ENCODE data around the gene ZNF566. TPM values are rescaled to one million over a fixed set of nuclear protein-coding genes. Genes with fewer than 3 reads are reported as not detected.

Gene ZNF566
- total RNA-seq, 3 donors from 2014 or later: 4.3 to 14.8 (median 9.6) TPM

- H3K9me3 ChIP-seq: peaks cover 48% of the 10 kb centered on the region
- DNase-seq (no peak), ATAC-seq (no peak)
- TF ChIP-seq, protein P1, sequence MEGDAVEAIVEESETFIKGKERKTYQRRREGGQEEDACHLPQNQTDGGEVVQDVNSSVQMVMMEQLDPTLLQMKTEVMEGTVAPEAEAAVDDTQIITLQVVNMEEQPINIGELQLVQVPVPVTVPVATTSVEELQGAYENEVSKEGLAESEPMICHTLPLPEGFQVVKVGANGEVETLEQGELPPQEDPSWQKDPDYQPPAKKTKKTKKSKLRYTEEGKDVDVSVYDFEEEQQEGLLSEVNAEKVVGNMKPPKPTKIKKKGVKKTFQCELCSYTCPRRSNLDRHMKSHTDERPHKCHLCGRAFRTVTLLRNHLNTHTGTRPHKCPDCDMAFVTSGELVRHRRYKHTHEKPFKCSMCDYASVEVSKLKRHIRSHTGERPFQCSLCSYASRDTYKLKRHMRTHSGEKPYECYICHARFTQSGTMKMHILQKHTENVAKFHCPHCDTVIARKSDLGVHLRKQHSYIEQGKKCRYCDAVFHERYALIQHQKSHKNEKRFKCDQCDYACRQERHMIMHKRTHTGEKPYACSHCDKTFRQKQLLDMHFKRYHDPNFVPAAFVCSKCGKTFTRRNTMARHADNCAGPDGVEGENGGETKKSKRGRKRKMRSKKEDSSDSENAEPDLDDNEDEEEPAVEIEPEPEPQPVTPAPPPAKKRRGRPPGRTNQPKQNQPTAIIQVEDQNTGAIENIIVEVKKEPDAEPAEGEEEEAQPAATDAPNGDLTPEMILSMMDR (IDR thresholded peaks at IDR 0.05): no peak
- H3K4me3 ChIP-seq: no peak overlapping the region
- H3K4me1 ChIP-seq (ENCODE audit: low read depth): no peaks in the 10 kb centered on the region
- intact Hi-C loops (cut with DNase I, micrococcal nuclease): no loop called here
- peaks cover under 1% of the 10 kb centered on the region for H3K36me3 ChIP-seq (ENCODE audit: low read depth)
Observed at GRCh38 chr19:36409841-36410240, 79.5 kb downstream of the ZNF566 start.

GRCh38 chr19:36408101-36408500 is 81.3 kb downstream of the ZNF566 start:
- Histone ChIP-seq H3K4me1 (ENCODE audit: low read depth) (no peaks in the 10 kb centered on the region), H3K36me3 (ENCODE audit: low read depth) (peaks cover 5% of the 10 kb centered on the region), H3K9me3 (peaks cover 41% of the 10 kb centered on the region), H3K4me3 (no peak overlapping the region)
- ATAC-seq (no peak), DNase-seq (no peak)
- TF ChIP-seq, protein P1 (IDR thresholded peaks at IDR 0.05): no peak
- intact Hi-C loops (cut with DNase I, micrococcal nuclease): no loop called here

DNA sequence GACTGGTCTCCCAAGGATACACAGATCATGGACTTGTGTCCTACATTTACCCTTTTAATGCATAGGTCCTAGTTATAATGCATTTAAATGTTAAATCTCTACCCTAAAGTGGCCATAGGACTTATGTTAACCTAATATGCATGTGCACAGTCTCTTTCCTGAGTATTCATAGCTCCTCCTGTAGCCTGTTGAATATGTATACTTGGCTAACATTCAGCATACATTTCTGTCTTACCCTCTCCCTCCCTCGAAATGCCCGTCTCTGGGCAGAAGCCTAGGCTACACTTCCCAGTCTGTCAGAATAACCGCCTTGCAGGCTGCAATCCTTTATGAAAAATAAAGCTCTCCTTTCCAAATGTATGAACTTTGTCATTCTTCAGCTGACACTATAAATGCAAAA is 84.9 kb downstream of the ZNF566 start:
- Histone ChIP-seq H3K4me3 (no peak overlapping the region), H3K9me3 (peaks cover 46% of the 10 kb centered on the region), H3K36me3 (ENCODE audit: low read depth) (peaks cover 5% of the 10 kb centered on the region), H3K4me1 (ENCODE audit: low read depth) (no peaks in the 10 kb centered on the region)
- no peak for ATAC-seq
- DNase-seq: no peak
- intact Hi-C loops (cut with DNase I, micrococcal nuclease): no loop called here
- TF ChIP-seq, protein P1 (IDR thresholded peaks at IDR 0.05): no peak

DNA sequence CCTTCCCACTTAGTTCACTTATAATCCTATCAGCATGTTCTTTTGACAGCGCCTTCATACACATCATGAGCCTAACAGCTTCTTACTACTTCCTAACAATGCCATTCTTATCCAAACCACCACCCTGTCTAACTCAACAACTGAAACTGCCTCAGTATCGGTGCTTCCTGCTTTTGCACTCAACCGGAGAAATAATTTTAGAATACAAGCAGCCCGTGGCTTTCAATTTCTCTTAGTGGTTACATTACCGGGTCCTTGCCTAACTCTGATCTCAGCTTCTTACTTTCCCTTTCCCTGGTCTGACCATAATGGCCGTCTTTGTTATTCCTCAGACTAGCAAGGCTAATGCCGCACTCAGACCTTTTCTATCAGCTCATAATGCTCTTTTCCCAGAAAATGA is 87.9 kb downstream of the ZNF566 start:
- Histone ChIP-seq H3K9me3 (peaks cover 55% of the 10 kb centered on the region), H3K4me3 (no peak overlapping the region), H3K4me1 (ENCODE audit: low read depth) (no peaks in the 10 kb centered on the region), H3K36me3 (ENCODE audit: low read depth) (peaks cover 5% of the 10 kb centered on the region)
- intact Hi-C loops (cut with DNase I, micrococcal nuclease): no loop called here
- no peak for ATAC-seq
- DNase-seq: no peak
- TF ChIP-seq, protein P1 (IDR thresholded peaks at IDR 0.05): no peak

DNA sequence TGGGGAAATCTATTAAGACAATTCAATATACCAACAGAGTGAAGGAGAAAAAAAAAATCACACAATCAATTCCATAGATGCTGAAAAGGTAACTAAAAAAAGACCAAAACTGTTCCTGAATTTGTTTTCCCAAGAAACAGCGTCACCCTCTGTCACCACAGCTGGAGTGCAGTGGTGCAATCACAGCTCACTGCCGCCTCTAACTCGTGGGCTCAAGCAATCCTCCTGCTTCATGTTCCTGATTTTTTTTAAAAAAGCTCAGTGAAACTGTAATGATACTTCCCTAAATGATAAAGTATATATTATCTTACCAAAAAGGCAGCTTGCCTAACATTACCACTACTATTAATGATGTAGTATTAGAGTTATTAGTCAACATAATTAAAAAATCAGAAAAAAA is 90.8 kb downstream of the ZNF566 start:
- no peaks in the 10 kb centered on the region for H3K4me1 ChIP-seq (ENCODE audit: low read depth)
- no peak for DNase-seq
- peaks cover under 1% of the 10 kb centered on the region for H3K36me3 ChIP-seq (ENCODE audit: low read depth)
- TF ChIP-seq, protein P1 (IDR thresholded peaks at IDR 0.05): no peak
- H3K9me3 ChIP-seq: peaks cover 77% of the 10 kb centered on the region
- ATAC-seq: no peak
- intact Hi-C loops (cut with DNase I, micrococcal nuclease): no loop called here
- no peak overlapping the region for H3K4me3 ChIP-seq

Other genes starting within 250 kb of the ZNF566 start
- gene ZFP14, start 110.4 kb downstream of the ZNF566 start, total RNA-seq: 1 to 10 TPM; 3.4 to 7.5 (median 5.0) TPM
- gene ZFP82, start 70.9 kb downstream of the ZNF566 start, total RNA-seq: 1 to 10 TPM; 1.1 to 5.3 (median 1.2) TPM
- gene ZNF260, start 38.7 kb upstream of the ZNF566 start, total RNA-seq: 10 to 100 TPM in 1 of 3 donors, 1 to 10 TPM in 2; 6.9 to 11.0 (median 9.0) TPM
- 10 to 100 TPM in 1 of 3 donors, 1 to 10 TPM in 2; 6.5 to 13.8 (median 9.4) TPM for gene ZNF529, start 83.7 kb upstream of the ZNF566 start, total RNA-seq
- gene ZNF382, start 115.8 kb upstream of the ZNF566 start, total RNA-seq: 10 to 100 TPM in 1 of 3 donors, 1 to 10 TPM in 1, under 1 TPM in 1; 0.78 to 15.4 (median 1.2) TPM
- gene ZNF461, start 177.3 kb upstream of the ZNF566 start, total RNA-seq: 1 to 10 TPM; 3.3 to 8.4 (median 6.6) TPM
- 1 to 10 TPM; 2.9 to 8.3 (median 3.8) TPM for gene ZNF567, start 198.1 kb upstream of the ZNF566 start, total RNA-seq